Neural cell (in vitro differentiated cells): ENCODE measurements around the gene HEATR1. TPM values are rescaled to one million over a fixed set of nuclear protein-coding genes. Genes with fewer than 3 reads are reported as not detected.
"Not testable (repeated sequence)": the region's sequence is repeated elsewhere in the genome, so short reads cannot be mapped to it uniquely, and the experiment has no call there.

Experiments used
- H2AFZ ChIP-seq: fragments of 200-600, 300-800 bp; sonication (generic), shearing (Covaris generic); 2 replicates; pipeline ENCODE4 v1.6.0; 2014; ENCODE audit warnings: low read depth, mild to moderate bottlenecking, antibody characterized with exemption, low read length, moderate library complexity
- H3F3A ChIP-seq: fragments of 200-600 bp; shearing (Covaris generic); 2 replicates; pipeline ENCODE4 v1.6.1; 2016; ENCODE audit warnings: mild to moderate bottlenecking, moderate library complexity, mixed read lengths, antibody characterized with exemption, low read length; ENCODE audit not compliant: insufficient read depth, poor library complexity, severe bottlenecking
- H3K27ac ChIP-seq: fragments of 200-600, 300-800 bp; sonication (generic), shearing (Covaris generic); 2 replicates; pipeline ENCODE4 v1.5.1; 2014; ENCODE audit warnings: mild to moderate bottlenecking, low read length, moderate library complexity
- H3K27me3 ChIP-seq: fragments of 300-800, 200-600 bp; sonication (generic), shearing (Covaris generic); 2 replicates; pipeline ENCODE4 v1.6.0; 2014; ENCODE audit warnings: mild to moderate bottlenecking, low read depth, low read length, moderate library complexity; ENCODE audit not compliant: insufficient read depth
- H3K36me3 ChIP-seq: fragments of 300-800, 200-600 bp; sonication (generic), shearing (Covaris generic); 2 replicates; pipeline ENCODE4 v1.5.1; 2014; ENCODE audit warnings: mild to moderate bottlenecking, antibody characterized with exemption, low read length, moderate library complexity; ENCODE audit not compliant: insufficient read depth
- H3K4me2 ChIP-seq: fragments of 300-800, 200-600 bp; sonication (generic), shearing (Covaris generic); 2 replicates; pipeline ENCODE4 v1.6.0; 2014; ENCODE audit warnings: mild to moderate bottlenecking, low read length
- H3K4me3 ChIP-seq: fragments of 300-800, 200-600 bp; sonication (generic), shearing (Covaris generic); 2 replicates; pipeline ENCODE4 v1.5.1; 2014; ENCODE audit warnings: mild to moderate bottlenecking, low read length, moderate library complexity
- H3K79me2 ChIP-seq: fragments of 200-600 bp; shearing (Covaris generic); replicated peaks from 2 replicates; pipeline ENCODE4 v1.6.0; 2014; ENCODE audit warnings: mild to moderate bottlenecking, low read length, moderate library complexity; ENCODE audit not compliant: insufficient read depth
- H3K9ac ChIP-seq: fragments of 300-800, 200-600 bp; sonication (generic), shearing (Covaris generic); 2 replicates; pipeline ENCODE4 v1.6.1; 2016; ENCODE audit warnings: mild to moderate bottlenecking, low read length, mixed read lengths
- H3K9me2 ChIP-seq: fragments of 200-600 bp; shearing (Covaris generic); 2 replicates; pipeline ENCODE4 v1.6.1; 2016; ENCODE audit warnings: mild to moderate bottlenecking, low read length, mixed read lengths; ENCODE audit not compliant: insufficient read depth
- H3K9me3 ChIP-seq: fragments of 200-600, 300-800 bp; sonication (generic), shearing (Covaris generic); 2 replicates; pipeline ENCODE4 v1.6.1; 2016; ENCODE audit warnings: mild to moderate bottlenecking, mixed run types, low read length, moderate library complexity, mixed read lengths
- H4K20me1 ChIP-seq: fragments of 200-600 bp; shearing (Covaris generic); 2 replicates; pipeline ENCODE4 v1.6.1; 2016; ENCODE audit warnings: mild to moderate bottlenecking, mixed run types; ENCODE audit not compliant: insufficient read depth
- CTCF ChIP-seq: fragments of 450-650 bp; IDR thresholded peaks from 2 replicates; pipeline ENCODE4 v1.5.1; 2014; ENCODE audit warnings: antibody characterized with exemption, mild to moderate bottlenecking, moderate library complexity; ENCODE audit not compliant: poor library complexity, severe bottlenecking
- EP300 ChIP-seq: fragments of 450-650 bp; conservative IDR thresholded peaks from 2 replicates; pipeline ENCODE4 v1.6.1; 2014; ENCODE audit warnings: antibody characterized with exemption, mild to moderate bottlenecking, moderate library complexity; ENCODE audit not compliant: poor library complexity, severe bottlenecking
- EZH2 ChIP-seq: fragments of 200-600, 300-800 bp; shearing (Covaris generic), sonication (generic); IDR thresholded peaks from 2 replicates; pipeline ENCODE4 v1.6.1; 2014; ENCODE audit warnings: antibody characterized with exemption, low read length, borderline replicate concordance, mild to moderate bottlenecking; ENCODE audit not compliant: insufficient read depth, poor library complexity, severe bottlenecking
- MXI1 ChIP-seq: fragments of 450-650 bp; conservative IDR thresholded peaks from 2 replicates; pipeline ENCODE4 v1.6.1; 2014; ENCODE audit warnings: antibody characterized with exemption, mild to moderate bottlenecking; ENCODE audit not compliant: poor library complexity, severe bottlenecking
- POLR2AphosphoS5 ChIP-seq: IDR thresholded peaks from 2 replicates; pipeline ENCODE4 v1.6.1; 2012
- RAD21 ChIP-seq: fragments of 450-650 bp; conservative IDR thresholded peaks from 2 replicates; pipeline ENCODE4 v1.6.1; 2014; ENCODE audit warnings: antibody characterized with exemption, mild to moderate bottlenecking, moderate library complexity
- REST ChIP-seq: IDR thresholded peaks from 2 replicates; pipeline ENCODE4 v1.6.1; 2012; ENCODE audit warnings: borderline replicate concordance
- SMC3 ChIP-seq: fragments of 450-650 bp; conservative IDR thresholded peaks from 2 replicates; pipeline ENCODE4 v1.6.1; 2014; ENCODE audit warnings: antibody characterized with exemption, mild to moderate bottlenecking, moderate library complexity; ENCODE audit not compliant: poor library complexity
- TAF1 ChIP-seq: IDR thresholded peaks from 2 replicates; pipeline ENCODE4 v1.6.1; 2012; ENCODE audit warnings: low read depth
- polyA plus RNA-seq: library from polyadenylated mRNA; depleted of rRNA; stranded (reverse); fragments of >200 nt; gene quantifications from 2 replicates; pipeline ENCODE4 v1.2.3, GENCODE V29; 2014

The HEATR1 gene
- polyA plus RNA-seq, 1 donor from 2014 or later, result 5.9 TPM

DNA sequence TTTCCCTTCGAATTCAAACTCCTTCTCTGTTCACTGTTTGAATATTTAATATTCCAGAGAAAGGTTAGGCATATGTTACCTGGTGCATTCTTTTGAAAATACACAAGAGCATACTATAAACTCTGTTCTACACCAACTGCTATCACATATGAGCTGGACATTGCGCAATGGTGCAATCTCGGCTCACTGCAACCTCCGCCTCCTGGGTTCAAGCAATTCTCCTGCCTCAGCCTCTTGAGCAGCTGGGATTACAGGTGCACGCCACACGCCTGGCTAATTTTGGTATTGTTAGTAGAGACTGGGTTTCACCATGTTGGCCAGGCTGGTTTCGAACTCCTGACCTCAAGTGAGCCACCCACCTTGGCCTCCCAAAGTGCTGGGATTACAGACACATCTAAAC, 27.3 kb downstream of the HEATR1 start:
- not testable (repeated sequence) for H3K36me3 ChIP-seq

DNA sequence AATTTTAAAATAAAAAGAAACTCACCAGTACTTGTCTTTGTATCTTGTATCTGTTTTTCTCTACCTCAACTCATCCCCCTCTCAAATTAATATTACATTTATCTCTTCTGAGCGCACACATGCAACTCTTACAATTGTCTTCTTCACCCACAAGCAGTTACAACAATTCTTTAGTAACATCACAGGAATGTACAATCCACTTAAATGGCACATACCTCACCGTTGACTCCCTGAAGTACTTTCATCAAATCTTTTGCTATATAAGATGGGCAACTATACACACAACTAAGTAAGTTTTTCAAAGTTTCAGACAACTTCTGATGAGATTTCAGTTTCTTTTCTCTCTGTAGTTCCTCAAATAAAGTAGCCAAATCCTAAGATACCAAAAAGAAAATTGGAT, 28.3 kb downstream of the HEATR1 start:
- no peaks in the 10 kb centered on the region for H3K9me3 ChIP-seq
- H3K36me3 ChIP-seq, result no peaks in the 10 kb centered on the region
- no peaks in the 10 kb centered on the region for H3K27me3 ChIP-seq
- H3K27ac ChIP-seq, result no peak overlapping the region
- no peaks in the 10 kb centered on the region for H4K20me1 ChIP-seq
- TF ChIP-seq CTCF (no peak), SMC3 (no peak), EZH2 (no peak), POLR2AphosphoS5 (no peak), TAF1 (no peak), MXI1 (no peak), EP300 (no peak)
- H2AFZ ChIP-seq, result no peak overlapping the region
- no peaks in the 10 kb centered on the region for H3K9me2 ChIP-seq
- H3K9ac ChIP-seq, result no peak overlapping the region
- no peaks in the 10 kb centered on the region for H3F3A ChIP-seq
- no peaks in the 10 kb centered on the region for H3K79me2 ChIP-seq
- no peak overlapping the region for H3K4me2 ChIP-seq
- no peak overlapping the region for H3K4me3 ChIP-seq

More for the DNA sequence above, 27.3 kb downstream of the HEATR1 start:
- not testable (repeated sequence) for H3F3A ChIP-seq, H3K4me3 ChIP-seq, H2AFZ ChIP-seq, H3K79me2 ChIP-seq, H3K4me2 ChIP-seq, H3K27me3 ChIP-seq, H4K20me1 ChIP-seq, H3K9me2 ChIP-seq, H3K9ac ChIP-seq, H3K27ac ChIP-seq, H3K9me3 ChIP-seq

- H3K36me3 ChIP-seq, result no peaks in the 10 kb centered on the region
- H3K9me3 ChIP-seq, result no peaks in the 10 kb centered on the region
- no peaks in the 10 kb centered on the region for H4K20me1 ChIP-seq
- no peak overlapping the region for H3K4me2 ChIP-seq
- H3K9ac ChIP-seq, result no peak overlapping the region
- no peaks in the 10 kb centered on the region for H3K27me3 ChIP-seq
- H3F3A ChIP-seq, result no peaks in the 10 kb centered on the region
- no peak for TF ChIP-seq EP300
- TF ChIP-seq EZH2, result no peak
- TF ChIP-seq SMC3, result no peak
- no peak for TF ChIP-seq MXI1
- TF ChIP-seq TAF1, result no peak
- H3K27ac ChIP-seq, result no peak overlapping the region
- no peaks in the 10 kb centered on the region for H3K79me2 ChIP-seq
- no peaks in the 10 kb centered on the region for H3K9me2 ChIP-seq
- H2AFZ ChIP-seq, result no peak overlapping the region
- H3K4me3 ChIP-seq, result no peak overlapping the region
Measured at GRCh38 chr1:236575523-236575922, 28.8 kb downstream of the HEATR1 start.

DNA sequence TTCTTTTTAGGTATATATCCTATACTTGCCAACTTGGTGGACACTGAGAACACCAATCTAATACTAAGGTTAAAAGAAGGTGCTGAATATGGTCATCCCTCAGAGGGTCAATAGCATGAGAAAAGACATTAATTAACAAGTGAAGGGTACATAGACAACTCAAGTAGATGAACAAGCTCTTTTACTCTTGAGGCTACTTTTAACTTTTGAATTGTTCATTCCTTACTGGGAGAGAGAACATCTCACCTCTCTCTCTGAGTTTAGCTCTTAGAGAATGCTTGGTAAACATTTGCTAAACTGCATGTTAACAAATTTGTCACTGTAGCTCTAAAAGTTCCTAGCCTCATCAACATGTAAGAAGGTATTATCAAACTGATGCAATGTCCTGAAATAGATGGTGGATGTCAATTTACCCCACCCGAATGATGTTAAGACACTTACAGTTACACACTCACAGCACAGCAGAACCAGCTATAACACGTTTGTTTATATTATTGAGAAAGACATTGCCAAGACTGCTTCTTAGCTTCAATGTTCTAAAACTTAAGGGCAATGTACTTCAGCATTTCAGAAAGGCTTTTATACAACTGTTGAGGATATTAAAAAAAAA, 35.9 kb downstream of the HEATR1 start:
- Histone ChIP-seq H3K9me2 (no peaks in the 10 kb centered on the region), H3K36me3 (no peaks in the 10 kb centered on the region)

More for the DNA sequence above, 35.9 kb downstream of the HEATR1 start:
- H3K27ac ChIP-seq, result no peak overlapping the region
- no peaks in the 10 kb centered on the region for H3K9me3 ChIP-seq
- no peak for TF ChIP-seq CTCF
- TF ChIP-seq TAF1, result no peak
- no peak for TF ChIP-seq RAD21
- TF ChIP-seq EP300, result no peak
- TF ChIP-seq EZH2, result no peak
- TF ChIP-seq REST, result no peak
- no peak for TF ChIP-seq POLR2AphosphoS5
- no peak for TF ChIP-seq SMC3
- no peak for TF ChIP-seq MXI1
- H3K4me3 ChIP-seq, result no peak overlapping the region
- H2AFZ ChIP-seq, result no peak overlapping the region
- no peaks in the 10 kb centered on the region for H4K20me1 ChIP-seq
- H3F3A ChIP-seq, result no peaks in the 10 kb centered on the region
- no peaks in the 10 kb centered on the region for H3K79me2 ChIP-seq
- no peaks in the 10 kb centered on the region for H3K27me3 ChIP-seq
- no peak overlapping the region for H3K4me2 ChIP-seq
- no peak overlapping the region for H3K9ac ChIP-seq
